ENCODE measurements around the gene SPOUT1.

The SPOUT1 gene

DNA sequence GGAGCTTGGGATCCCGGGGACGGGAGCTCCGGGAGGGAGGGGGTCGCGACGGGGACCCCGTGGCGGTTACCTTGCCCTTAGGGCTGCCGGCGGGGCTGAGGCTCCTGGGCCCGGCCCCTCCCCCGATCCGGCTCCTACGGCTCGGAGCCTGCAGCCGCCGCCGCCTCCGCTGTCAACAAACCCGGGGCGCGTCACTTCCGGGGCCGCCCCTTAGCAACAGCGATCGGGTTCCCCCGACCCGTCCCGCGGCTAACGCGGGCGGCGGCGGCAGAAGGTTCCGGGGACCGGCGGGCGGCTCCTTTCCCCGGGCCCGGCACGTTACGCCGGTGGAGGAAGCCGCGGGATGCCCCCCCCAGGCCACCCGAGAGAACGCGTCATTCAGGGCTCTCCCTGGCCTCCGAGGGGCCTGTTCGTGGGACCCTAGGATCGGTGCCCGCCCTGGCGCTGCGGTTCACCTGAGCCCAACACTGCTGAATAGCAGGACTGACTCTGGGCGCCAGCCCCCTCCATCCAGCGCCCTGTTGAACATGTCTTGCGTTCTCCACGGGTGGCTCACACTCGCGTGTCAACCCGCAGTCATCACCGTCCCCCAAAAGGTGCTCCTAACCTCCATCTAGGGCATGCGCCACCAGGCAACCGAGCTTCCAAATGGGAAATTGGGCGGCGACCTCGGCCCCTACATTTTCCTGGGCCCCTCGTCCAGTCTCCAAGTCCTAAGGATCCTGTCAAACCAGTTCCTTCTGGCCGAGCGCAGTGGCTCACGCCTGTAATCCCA lies 57.7 kb downstream of the SPOUT1 start, which contains the start of gene ZER1:
Gene ZER1, minus strand, starts transcription at position 183 of the 775 bp plus-strand sequence. CDS start 16,362 bp downstream, outside the sequence.
- peak; percentile 93 to 96 for DNase-seq (ENCODE audit: low read depth in 2 of 2)

DNA sequence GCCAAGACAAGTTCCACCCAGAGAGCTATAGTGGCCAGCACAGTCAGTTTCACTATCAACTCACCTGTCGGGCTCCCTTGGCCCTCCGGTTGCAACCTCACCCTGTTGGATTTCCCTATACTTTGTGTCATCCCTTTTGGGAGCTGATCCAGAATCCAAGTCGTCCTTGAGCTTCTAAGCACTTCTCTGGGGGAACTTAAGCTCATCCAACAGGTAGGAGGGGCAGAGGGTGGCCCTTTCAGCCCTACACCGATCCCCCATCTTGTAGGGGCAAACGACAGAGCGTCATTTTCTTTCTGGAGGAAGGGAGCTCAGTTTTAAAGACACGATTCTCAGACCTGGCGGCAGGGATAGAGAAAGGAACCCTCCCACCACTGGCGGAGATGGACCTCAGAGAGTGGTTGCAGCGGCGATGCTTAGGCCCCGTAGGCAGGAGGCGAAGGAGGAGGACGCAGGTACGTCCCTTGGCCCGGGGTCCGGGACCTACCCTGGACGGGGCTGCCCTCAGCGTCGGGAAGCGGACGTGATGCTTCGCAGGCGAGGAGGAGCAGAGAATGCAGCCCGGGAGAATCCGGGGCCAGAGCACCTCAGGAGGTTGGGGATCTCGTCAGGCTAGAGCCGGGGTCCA lies 58.4 kb downstream of the SPOUT1 start:
- peak in 1 of 2 donors; percentile 13 for DNase-seq (ENCODE audit: low read depth in 2 of 2)

DNA sequence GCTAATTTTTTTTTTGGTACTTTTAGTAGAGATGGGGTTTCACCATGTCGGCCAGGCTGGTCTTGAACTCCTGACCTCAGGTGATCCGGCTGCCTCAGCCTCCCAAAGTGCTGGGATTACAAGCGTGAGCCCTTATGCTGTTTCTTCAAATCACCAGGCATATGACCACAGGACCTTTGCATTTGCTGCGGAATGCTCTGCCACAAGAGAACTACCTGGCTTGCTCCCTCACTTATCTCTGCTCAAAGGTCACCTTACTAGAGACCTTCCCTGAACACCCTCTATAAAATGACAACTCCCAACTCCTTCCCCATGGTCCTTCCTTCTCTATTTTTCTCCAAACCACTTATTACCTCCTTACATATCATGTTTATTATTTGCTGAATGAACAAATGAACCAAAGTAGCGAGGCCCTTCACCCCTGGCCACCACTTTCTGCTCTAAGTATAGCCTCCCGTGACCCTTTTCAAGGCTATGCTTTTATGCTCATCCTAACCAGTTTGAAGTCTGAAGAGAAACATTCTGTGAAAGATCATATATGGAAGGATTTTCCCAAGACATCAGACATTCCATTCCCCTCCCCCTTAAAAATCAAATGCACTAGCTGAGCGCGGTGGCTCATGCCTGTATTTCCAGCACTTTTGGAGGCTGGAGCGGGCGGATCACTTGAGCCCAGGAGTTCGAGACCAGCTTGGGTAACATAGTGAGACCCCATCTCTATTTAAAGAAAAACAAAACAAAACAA lies 59.1 kb downstream of the SPOUT1 start:
- DNase-seq (ENCODE audit: low read depth in 2 of 2): no peak

Data from stimulated activated CD8-positive, alpha-beta memory T cell treated with anti-CD3 and anti-CD28 coated beads, Interleukin-2, amount 100 ng/mL, for 48 hours (primary cell).